Inflammatory macrophage treated with lipopolysaccharide for 4 hours (primary cell): Measurements from ENCODE around the gene MXD3.
A peak's percentile ranks its signal among the peaks of the same experiment; 100 is the strongest.
"Not testable (repeated sequence)": the region's sequence is repeated elsewhere in the genome, so short reads cannot be mapped to it uniquely, and the experiment has no call there.

Source experiments
- DNase-seq: peaks from one replicate; pipeline ENCODE4 v3.0.0-alpha.2; 2020

Gene MXD3, protein sequence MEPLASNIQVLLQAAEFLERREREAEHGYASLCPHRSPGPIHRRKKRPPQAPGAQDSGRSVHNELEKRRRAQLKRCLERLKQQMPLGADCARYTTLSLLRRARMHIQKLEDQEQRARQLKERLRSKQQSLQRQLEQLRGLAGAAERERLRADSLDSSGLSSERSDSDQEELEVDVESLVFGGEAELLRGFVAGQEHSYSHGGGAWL

DNA sequence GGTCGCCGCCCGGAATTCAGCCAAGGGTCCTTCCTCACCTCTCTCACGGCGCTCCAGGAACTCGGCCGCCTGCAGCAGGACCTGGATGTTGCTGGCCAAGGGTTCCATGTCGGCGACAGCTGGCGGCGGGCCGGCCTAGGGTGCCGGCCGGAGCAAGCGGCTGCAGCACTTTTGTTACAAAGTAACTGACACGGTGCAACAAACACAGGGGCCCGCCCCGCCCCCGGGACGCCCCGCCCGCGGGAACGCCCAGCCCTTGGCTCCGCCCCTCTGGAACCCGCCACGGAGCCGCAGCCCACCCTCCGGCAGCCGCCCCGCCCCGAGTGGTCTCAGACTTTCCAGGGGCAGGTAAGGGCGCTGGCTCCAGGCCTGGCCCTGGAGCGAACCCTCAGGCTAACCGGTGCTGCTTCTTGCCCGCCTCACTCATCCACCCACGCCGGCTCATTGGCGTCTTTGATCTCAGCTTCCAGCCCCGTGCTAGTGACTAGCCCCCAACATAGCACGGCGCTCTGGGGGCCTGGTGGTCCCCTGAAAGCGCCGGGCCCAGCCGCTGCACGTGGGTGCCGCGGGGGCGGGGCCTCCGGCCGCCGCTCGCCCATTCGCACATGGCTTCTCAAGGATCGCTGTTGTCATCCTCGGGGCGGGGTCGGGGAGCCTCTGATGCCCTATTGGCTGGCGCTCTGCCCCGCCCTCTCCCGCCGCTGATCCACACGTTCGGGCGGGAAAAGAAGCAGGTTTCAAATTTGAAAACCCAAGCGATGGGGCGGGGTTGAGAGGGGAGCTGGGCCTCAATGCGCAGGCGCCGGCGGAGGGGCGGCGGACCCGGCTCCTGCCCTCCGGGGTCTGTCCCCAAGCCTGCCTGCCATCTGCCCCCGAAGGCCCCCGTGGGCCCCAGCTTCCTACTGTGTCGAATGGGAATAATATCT is at the start of gene MXD3:
MXD3 (minus strand) TSS at position 176 of the 926 bp plus-strand sequence; CDS start at position 108, 68 bp downstream.
- DNase-seq = peak; percentile 97

- DNase-seq = not testable (repeated sequence)
Observed at GRCh38 chr5:177360740-177361139, 49.0 kb upstream of the MXD3 start.

GRCh38 chr5:177359860-177360259 is 48.2 kb upstream of the MXD3 start:
- no peak for DNase-seq

- no peak for DNase-seq
Observed at GRCh38 chr5:177359451-177359851, 47.8 kb upstream of the MXD3 start.

- no peak for DNase-seq
Observed at GRCh38 chr5:177358370-177358819, 46.7 kb upstream of the MXD3 start.

- peak; percentile 88 for DNase-seq
Observed at GRCh38 chr5:177357459-177358351, 46.0 kb upstream of the MXD3 start, which contains the start of gene RGS14. Gene RGS14 (plus strand): TSS chr5:177357924. CDS start chr5:177358025, 101 bp downstream.

- DNase-seq = no peak
Observed at GRCh38 chr5:177357146-177357458, 45.4 kb upstream of the MXD3 start.

DNA sequence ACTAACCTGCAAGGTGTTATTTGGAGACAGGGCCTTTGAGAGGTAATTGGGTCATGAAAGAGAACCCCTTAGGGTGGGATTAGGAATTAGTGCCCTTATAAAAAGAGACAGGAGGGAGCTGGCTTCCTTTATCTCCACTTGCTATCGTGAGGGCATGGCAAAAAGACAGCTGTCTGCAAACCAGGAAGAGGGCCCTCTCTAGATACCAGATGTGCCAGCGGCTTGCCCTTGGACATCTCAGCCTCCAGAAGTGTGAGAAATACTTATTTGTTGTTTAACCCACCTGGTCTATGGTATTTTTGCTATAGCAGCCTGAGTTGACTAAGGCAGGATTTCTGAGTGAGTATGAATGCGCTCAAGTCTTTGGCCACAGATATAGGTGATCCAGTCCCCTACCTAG is 45.0 kb upstream of the MXD3 start:
- no peak for DNase-seq

DNA sequence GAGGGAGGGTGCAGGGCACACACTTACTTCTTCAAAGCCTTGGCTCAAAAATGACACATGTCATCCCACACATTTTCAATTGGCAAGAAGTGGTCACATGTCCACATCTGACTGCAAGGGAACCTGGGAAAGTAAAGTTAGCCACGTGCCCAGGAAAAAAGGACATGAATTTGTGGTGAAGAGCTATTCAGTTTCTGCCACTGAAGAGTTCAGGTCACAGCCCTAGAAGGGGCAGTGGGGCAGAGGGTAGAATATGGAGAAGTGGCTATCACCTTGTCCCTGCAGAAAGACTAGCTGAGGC is 44.1 kb upstream of the MXD3 start:
- DNase-seq = peak; percentile 43

GRCh38 chr5:177355162-177355867 is 43.6 kb upstream of the MXD3 start:
- DNase-seq = no peak

DNA sequence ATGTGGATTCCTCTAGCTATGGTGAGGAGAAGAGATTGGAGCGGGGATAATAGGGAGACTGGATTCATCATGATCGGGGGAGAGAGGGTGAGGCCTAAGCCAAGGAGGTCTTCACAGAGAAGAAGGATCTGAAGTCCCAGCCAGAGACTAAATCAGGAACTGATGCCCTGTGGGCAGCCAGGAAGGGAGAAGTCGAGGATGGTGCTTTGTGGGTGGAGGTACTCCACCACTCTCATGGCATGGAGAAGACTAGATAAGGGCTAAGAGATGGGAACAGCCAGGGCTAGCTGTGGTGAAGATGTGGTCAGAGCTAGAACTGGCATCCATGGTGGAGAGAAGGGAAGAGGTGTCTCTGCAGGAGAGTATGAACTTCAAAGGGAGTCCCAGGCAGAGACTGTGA is 43.0 kb upstream of the MXD3 start:
- peak; percentile 75 for DNase-seq

DNA sequence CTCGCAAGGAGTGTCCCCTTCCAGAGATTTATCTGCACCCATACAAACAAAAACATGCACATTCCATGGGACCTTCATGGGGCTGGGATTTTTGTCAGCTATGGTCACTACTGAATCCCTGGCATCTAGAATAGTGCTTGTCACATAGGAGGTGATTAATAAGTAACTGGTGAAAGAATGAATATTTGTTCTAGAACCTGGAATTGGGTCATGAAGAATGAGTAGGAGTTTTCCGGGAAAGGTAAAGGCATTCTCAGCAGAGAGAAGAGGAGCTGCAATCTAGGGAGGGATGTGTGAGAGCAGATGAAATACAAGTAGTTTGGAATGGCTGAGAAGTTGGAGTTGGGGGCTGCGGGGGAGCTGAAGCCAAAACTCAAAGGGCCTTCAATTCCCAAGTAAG is 42.6 kb upstream of the MXD3 start:
- no peak for DNase-seq

GRCh38 chr5:177353093-177353492 is 41.4 kb upstream of the MXD3 start:
- peak; percentile 57 for DNase-seq

DNA sequence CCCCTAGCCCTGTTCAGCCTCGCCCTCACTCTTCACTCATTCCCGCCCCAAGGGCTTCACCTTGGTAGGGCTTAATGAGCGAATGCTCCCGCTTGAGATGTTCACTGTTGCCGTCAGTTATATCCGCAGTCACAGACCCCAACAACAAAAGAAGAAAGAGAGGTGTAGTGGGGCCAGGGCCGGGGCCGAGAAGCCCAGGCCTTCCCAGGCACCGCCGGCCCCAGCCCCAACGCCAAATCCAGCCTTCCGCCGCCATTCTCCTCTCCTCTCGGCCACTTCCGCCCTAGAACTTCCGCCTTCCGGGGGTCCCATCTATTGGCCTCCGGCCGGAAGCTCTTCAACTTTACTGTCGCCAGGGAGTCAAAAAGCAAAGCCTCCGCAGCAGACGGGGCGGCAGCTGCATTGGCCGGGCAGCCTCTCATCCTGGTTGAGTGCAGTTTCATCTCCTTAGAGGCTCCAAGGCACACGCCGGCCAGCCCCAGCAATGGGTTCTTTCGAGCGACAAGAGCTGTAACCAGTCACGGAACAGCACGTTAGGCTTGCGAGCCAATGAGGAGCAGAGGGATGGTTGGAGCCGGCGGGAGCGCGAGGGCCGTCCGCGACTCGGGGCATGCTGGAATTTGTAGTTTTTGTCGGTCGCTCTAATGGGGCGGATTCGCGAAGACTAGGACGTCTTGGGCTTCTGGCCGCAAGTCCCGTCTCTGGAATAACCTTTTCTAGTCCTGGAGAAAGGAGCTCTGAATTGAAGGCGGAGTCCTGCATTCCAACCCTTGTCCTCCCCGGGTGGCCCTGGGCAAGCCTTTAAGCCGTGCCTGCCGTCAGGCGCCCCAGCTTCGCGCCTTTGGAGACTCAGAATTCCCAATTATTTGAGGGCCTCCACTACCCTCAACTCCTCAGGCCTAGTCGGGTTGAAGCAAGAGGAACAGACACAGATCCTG is 40.0 kb upstream of the MXD3 start, which contains the start of gene LMAN2:
LMAN2 (minus strand) TSS at position 277 of the 938 bp plus-strand sequence; CDS start at position 256, 21 bp downstream.
- peak; percentile 96 for DNase-seq

DNA sequence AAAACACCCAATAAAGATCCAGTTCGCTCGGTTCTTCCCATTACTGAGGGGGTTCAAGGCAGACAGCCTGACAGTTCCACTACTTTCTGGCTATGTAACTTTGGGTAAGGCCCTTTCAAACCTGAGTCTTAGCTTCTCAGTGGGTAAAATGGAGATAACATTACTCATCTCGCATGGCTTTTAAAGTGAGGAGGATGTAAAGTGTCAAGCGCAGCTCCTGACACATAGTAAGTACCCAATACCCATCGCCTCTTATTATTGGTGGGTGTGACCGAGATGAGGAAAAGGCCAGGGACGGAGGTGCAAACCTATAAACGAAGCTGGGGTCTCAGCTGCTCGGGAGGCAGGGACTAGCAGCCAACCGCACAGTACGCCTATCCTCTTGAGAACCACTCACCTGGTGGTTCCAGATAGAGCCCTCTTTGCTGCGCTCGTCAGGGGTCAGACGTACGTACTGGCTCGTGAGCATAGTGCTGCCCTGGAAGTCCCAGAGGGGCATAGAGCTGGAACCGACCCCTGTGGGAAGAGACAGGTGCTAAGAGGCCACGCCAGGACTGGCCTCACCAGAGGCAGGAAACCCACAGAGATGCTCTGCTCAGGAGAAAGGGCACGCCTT is 39.2 kb upstream of the MXD3 start:
- no peak for DNase-seq

DNA sequence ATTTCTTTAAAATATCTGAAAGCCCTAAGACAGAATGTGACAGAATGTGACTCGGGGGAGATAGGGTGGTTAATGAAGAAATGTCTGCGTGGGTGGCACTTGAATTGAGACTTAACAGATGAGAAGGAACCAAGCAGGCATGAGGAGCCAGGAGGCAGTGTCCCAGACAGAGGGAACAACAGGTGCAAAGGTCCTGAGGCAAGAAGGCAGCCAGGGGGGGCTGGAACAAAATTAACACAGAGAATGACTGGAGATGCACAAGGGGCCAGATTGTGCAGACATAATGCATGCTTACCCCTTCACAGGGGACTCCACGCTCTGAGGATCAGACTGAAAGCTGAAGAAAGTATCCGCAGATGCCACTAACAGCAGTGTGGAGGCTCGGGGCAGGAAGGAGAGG is 38.1 kb upstream of the MXD3 start:
- DNase-seq = no peak

DNA sequence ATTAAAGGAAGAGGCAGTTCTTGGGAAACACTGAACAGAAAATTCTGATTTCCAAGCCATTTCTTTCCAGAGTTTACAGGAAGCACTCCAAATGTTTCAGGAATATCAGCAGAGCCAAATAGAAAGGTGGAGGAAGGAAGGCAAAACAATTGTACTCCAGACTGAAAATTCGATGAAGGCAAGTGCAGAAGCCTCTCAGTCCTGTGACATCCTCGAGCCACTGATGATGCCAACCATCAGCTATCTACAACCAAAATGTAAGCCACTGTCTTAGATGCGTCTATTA is 37.6 kb upstream of the MXD3 start:
- no peak for DNase-seq

DNA sequence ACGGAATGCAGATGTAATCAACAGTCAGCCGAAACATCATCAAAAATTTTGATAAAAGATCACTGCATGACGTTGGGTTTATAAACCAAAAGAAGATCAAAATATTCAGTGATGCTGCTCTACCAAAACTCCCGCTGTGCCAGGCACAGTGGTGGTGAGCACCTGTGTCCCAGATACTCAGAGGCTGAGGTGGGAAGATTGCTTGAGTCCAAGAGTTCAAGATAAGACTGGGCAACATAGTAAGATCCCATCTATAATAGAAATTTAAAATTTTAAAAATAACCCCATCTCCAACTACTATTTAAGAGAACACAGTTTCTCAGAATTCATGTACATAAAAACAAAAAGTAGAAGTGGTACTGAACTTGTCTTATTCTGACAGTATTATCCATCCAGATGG is 36.0 kb upstream of the MXD3 start:
- no peak for DNase-seq

DNA sequence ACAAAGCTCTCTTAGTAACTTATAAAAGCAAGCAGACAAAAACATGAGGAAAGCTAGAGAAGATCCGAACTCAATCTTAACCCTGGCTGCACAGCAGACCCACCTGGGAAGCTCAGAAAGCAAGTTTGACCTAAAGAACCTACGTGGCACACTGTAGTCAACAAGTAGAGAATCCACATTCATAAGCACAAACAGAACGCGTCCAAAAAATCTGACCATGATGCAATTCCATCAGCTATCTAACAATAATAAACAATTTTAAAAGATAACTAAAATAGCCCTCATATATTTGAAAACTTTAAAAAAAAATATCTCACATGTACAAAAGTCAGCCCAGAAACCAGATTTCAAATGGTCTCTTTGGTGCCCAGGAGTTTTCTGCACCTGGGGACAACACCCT is 35.1 kb upstream of the MXD3 start:
- no peak for DNase-seq

- no peak for DNase-seq
Observed at GRCh38 chr5:177344891-177345290, 33.2 kb upstream of the MXD3 start.

- no peak for DNase-seq
Observed at GRCh38 chr5:177343777-177344176, 32.1 kb upstream of the MXD3 start.
